GOT3 (cell line): ENCODE results near the gene FBLN2.

Experiments
- DNase-seq: peaks from one replicate; lab custom pipeline; 2025; ENCODE audit warnings: mixed read lengths; lab: John Stamatoyannopoulos, UW

Gene FBLN2

GRCh38 chr3:13532085-13532484 lies 16.8 kb upstream of the FBLN2 start:
- no peak for DNase-seq

- DNase-seq: no peak
Observed at GRCh38 chr3:13532631-13533030, 16.3 kb upstream of the FBLN2 start.

- no peak for DNase-seq
Observed at GRCh38 chr3:13533885-13534301, 15.0 kb upstream of the FBLN2 start.

GRCh38 chr3:13535526-13535875 lies 13.4 kb upstream of the FBLN2 start:
- no peak for DNase-seq

- no peak for DNase-seq
Observed at GRCh38 chr3:13535905-13536304, 13.0 kb upstream of the FBLN2 start.

GRCh38 chr3:13536432-13536831 lies 12.5 kb upstream of the FBLN2 start:
- no peak for DNase-seq

GRCh38 chr3:13536832-13537231 lies 12.1 kb upstream of the FBLN2 start:
- no peak for DNase-seq

- no peak for DNase-seq
Observed at GRCh38 chr3:13537244-13537908, 11.5 kb upstream of the FBLN2 start.

GRCh38 chr3:13537909-13538296 lies 11.0 kb upstream of the FBLN2 start:
- no peak for DNase-seq

- no peak for DNase-seq
Observed at GRCh38 chr3:13538520-13539291, 10.2 kb upstream of the FBLN2 start.

GRCh38 chr3:13539292-13539638 lies 9.7 kb upstream of the FBLN2 start:
- DNase-seq: no peak

GRCh38 chr3:13539671-13540070 lies 9.3 kb upstream of the FBLN2 start:
- DNase-seq: no peak

- DNase-seq: no peak
Observed at GRCh38 chr3:13540297-13540995, 8.5 kb upstream of the FBLN2 start.

GRCh38 chr3:13541691-13542090 lies 7.2 kb upstream of the FBLN2 start:
- no peak for DNase-seq

GRCh38 chr3:13542142-13542541 lies 6.8 kb upstream of the FBLN2 start:
- DNase-seq: no peak

GRCh38 chr3:13543253-13543652 lies 5.7 kb upstream of the FBLN2 start:
- DNase-seq: no peak

GRCh38 chr3:13544293-13544831 lies 4.6 kb upstream of the FBLN2 start:
- DNase-seq: no peak

- DNase-seq: no peak
Observed at GRCh38 chr3:13544951-13545651, 3.8 kb upstream of the FBLN2 start.

GRCh38 chr3:13545952-13546454 lies 2.9 kb upstream of the FBLN2 start:
- no peak for DNase-seq

GRCh38 chr3:13546667-13547171 lies 2.2 kb upstream of the FBLN2 start:
- no peak for DNase-seq

- no peak for DNase-seq
Observed at GRCh38 chr3:13547591-13548371, 1.1 kb upstream of the FBLN2 start.
